ENCODE measurements around the gene BRICD5. TPM values are rescaled to one million over a fixed set of nuclear protein-coding genes. Genes with fewer than 3 reads are reported as not detected.
A peak's percentile ranks its signal among the peaks of the same experiment; 100 is the strongest.

Gene BRICD5
- total and polyA plus RNA-seq, 2 of the 13 experiments (the other 11 are each of a cell fraction or from before 2014, with no cell fraction given) = 1.6 to 5.8 TPM

GRCh38 chr16:2194852-2195321 is 15.8 kb downstream of the BRICD5 start (continued):
- TF ChIP-seq ZNF710 (CRISPR knock-in tag; IDR thresholded peaks at IDR 0.05; ENCODE audit: borderline replicate concordance) (no peak), KLF13 (CRISPR knock-in tag; IDR thresholded peaks at IDR 0.05) (no peak), ZNF720 (CRISPR knock-in tag; IDR thresholded peaks at IDR 0.05) (no peak), CSRNP1 (CRISPR knock-in tag; IDR thresholded peaks at IDR 0.05) (no peak), RFX5 (IDR thresholded peaks at IDR 0.05; ENCODE audit: low read depth, low read length) (no peak), PPARG (CRISPR knock-in tag; conservative IDR thresholded peaks at IDR 0.05) (no peak), IRF9 (CRISPR knock-in tag; IDR thresholded peaks at IDR 0.05; ENCODE audit: borderline replicate concordance) (no peak), TFAP4 (IDR thresholded peaks at IDR 0.05; ENCODE audit: borderline replicate concordance, low read depth) (peak; percentile 65; the same call in 1 of the 2 replicates), JUND (CRISPR knock-in tag; IDR thresholded peaks at IDR 0.05) (no peak), ZMYM4 (CRISPR knock-in tag; IDR thresholded peaks at IDR 0.05) (no peak), SMARCE1 (IDR thresholded peaks at IDR 0.05; ENCODE audit: borderline replicate concordance) (no peak), ZNF83 (CRISPR knock-in tag; IDR thresholded peaks at IDR 0.05; ENCODE audit: borderline replicate concordance) (no peak), RBAK (CRISPR knock-in tag; IDR thresholded peaks at IDR 0.05) (no peak), ZNF577 (CRISPR knock-in tag; IDR thresholded peaks at IDR 0.05; ENCODE audit: borderline replicate concordance, low read depth) (no peak), KDM5B (CRISPR knock-in tag; IDR thresholded peaks at IDR 0.05; ENCODE audit: borderline replicate concordance) (no peak; the same call in 1 of the 2 replicates), TERF1 (CRISPR knock-in tag; IDR thresholded peaks at IDR 0.05) (no peak), ZBTB46 (CRISPR knock-in tag; IDR thresholded peaks at IDR 0.05; ENCODE audit: borderline replicate concordance) (no peak), SMC3 (IDR thresholded peaks at IDR 0.05; ENCODE audit: low read length) (peak; percentile 36; the same call in 1 of the 2 replicates), HDAC6 (IDR thresholded peaks at IDR 0.05; ENCODE audit: low read depth, low read length) (no peak), ZNF737 (CRISPR knock-in tag; IDR thresholded peaks at IDR 0.05; ENCODE audit: borderline replicate concordance) (no peak), NKX3-1 (CRISPR knock-in tag; IDR thresholded peaks at IDR 0.05) (no peak), PTBP1 (IDR thresholded peaks at IDR 0.05; ENCODE audit: low read depth, low read length, poor library complexity, severe bottlenecking) (no peak)
